Spleen (tissue), 7 donors: ENCODE measurements around the gene STAT3.
"Not testable (repeated sequence)": the region's sequence is repeated elsewhere in the genome, so short reads cannot be mapped to it uniquely, and the experiment has no call there.

Experiments used
- POLR2A ChIP-seq, 3 donors: fragments of 450-650 bp; IDR thresholded peaks; one replicate each; pipeline ENCODE4 v1.5.1; 2017; ENCODE audit warnings: antibody characterized with exemption in 3 of 3, mild to moderate bottlenecking in 1 of 3
- POLR2AphosphoS5 ChIP-seq, 3 donors: sonication (generic); formaldehyde crosslinking; IDR thresholded peaks; one replicate each; pipeline ENCODE4 v1.5.1; 2017; ENCODE audit warnings: antibody characterized with exemption in 3 of 3
- TF ChIP-seq, protein P1 (sequence below), 11 experiments: fragments of 200-600 bp in 7 of 11; fragments of 450-650 bp in 4 of 11; sonication (generic) in 4 of 11; IDR thresholded peaks in 8 of 11; conservative IDR thresholded peaks in 3 of 11; 1 replicate in 7 of 11; 2 replicates in 4 of 11; pipeline versions ENCODE4 v1.4.0 to v1.8.0; 2016 to 2021; ENCODE audit warnings: antibody characterized with exemption in 11 of 11, inconsistent platforms in 4 of 11, mild to moderate bottlenecking in 1 of 11
- donor health status: DM: no; HTN: no; CAD: no; lungs with moderate emphysema.
- donor health status: DM: no; HTN: no; CAD: no.
- donor health status: DM: no; HTN: no; CAD: no.

DNA sequence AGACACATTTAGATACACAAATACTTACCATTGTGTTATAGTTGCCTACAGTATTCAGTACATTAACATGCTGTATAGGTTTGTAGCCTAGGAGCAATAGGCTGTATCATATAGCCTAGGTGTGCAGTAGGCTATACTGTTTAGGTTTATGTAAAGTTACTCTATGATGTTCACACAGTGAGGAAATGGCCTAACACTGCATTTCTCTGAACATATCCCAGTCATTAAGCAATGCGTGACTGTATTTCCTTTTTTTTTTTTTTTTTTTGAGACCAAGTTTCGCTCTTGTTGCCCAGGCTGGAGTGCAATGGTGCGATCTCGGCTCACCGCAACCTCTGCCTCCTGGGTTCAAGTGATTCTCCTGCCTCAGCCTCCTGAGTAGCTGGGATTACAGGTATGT lies 29.7 kb upstream of the STAT3 start:
- TF ChIP-seq, protein P1, sequence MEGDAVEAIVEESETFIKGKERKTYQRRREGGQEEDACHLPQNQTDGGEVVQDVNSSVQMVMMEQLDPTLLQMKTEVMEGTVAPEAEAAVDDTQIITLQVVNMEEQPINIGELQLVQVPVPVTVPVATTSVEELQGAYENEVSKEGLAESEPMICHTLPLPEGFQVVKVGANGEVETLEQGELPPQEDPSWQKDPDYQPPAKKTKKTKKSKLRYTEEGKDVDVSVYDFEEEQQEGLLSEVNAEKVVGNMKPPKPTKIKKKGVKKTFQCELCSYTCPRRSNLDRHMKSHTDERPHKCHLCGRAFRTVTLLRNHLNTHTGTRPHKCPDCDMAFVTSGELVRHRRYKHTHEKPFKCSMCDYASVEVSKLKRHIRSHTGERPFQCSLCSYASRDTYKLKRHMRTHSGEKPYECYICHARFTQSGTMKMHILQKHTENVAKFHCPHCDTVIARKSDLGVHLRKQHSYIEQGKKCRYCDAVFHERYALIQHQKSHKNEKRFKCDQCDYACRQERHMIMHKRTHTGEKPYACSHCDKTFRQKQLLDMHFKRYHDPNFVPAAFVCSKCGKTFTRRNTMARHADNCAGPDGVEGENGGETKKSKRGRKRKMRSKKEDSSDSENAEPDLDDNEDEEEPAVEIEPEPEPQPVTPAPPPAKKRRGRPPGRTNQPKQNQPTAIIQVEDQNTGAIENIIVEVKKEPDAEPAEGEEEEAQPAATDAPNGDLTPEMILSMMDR (IDR thresholded peaks at IDR 0.05 in 8 of 11, conservative IDR thresholded peaks at IDR 0.05 in 3 of 11) = not testable (repeated sequence)
- not testable (repeated sequence) for TF ChIP-seq POLR2A, POLR2AphosphoS5 (IDR thresholded peaks at IDR 0.05)
